Retinal pigment epithelial cell (primary cell): ENCODE measurements around the gene MRPL41.
"Not testable (repeated sequence)": the region's sequence is repeated elsewhere in the genome, so short reads cannot be mapped to it uniquely, and the experiment has no call there.

Experiments
- DNase-seq: peaks from one replicate; pipeline ENCODE4 v3.0.0-alpha.2; 2010; ENCODE audit warnings: low read depth
- H3K4me3 ChIP-seq: 2 replicates; pipeline ENCODE4 v1.5.1; 2011; ENCODE audit warnings: mild to moderate bottlenecking, low read length, control low read depth, moderate library complexity
- CTCF ChIP-seq: conservative IDR thresholded peaks from 2 replicates; pipeline ENCODE4 v1.5.1; 2011; ENCODE audit warnings: low read depth, low read length, control low read depth, inconsistent platforms

MRPL41 gene

GRCh38 chr9:137552022-137552768 lies 516 bp downstream of the MRPL41 start:
- no peak for DNase-seq
- peak overlapping the region; percentile 74 for H3K4me3 ChIP-seq
- TF ChIP-seq CTCF = no peak

DNA sequence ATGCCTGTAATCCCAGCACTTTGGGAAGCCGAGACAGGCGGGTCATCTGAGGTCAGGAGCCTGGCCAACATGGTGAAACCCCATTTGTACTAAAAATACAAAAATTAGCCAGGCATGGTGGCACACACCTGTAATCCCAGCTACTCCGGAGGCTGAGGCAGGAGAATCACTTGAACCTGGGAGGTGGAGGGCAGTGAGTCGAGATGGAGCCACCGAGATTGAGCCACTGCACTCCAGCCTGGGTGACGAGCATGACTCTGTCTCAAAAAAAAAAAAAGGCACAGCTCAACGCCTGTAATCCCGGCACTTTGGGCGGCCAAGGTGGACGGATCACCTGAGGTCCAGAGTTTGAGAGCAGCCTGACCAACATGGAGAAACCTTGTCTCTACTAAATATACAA lies 2.0 kb downstream of the MRPL41 start:
- not testable (repeated sequence) for H3K4me3 ChIP-seq, DNase-seq

- H3K4me3 ChIP-seq = no peak overlapping the region
- TF ChIP-seq CTCF = no peak
- no peak for DNase-seq
Observed at GRCh38 chr9:137554349-137554748, 2.7 kb downstream of the MRPL41 start.

GRCh38 chr9:137555179-137555578 lies 3.5 kb downstream of the MRPL41 start:
- DNase-seq = no peak
- no peak for TF ChIP-seq CTCF
- no peak overlapping the region for H3K4me3 ChIP-seq

DNA sequence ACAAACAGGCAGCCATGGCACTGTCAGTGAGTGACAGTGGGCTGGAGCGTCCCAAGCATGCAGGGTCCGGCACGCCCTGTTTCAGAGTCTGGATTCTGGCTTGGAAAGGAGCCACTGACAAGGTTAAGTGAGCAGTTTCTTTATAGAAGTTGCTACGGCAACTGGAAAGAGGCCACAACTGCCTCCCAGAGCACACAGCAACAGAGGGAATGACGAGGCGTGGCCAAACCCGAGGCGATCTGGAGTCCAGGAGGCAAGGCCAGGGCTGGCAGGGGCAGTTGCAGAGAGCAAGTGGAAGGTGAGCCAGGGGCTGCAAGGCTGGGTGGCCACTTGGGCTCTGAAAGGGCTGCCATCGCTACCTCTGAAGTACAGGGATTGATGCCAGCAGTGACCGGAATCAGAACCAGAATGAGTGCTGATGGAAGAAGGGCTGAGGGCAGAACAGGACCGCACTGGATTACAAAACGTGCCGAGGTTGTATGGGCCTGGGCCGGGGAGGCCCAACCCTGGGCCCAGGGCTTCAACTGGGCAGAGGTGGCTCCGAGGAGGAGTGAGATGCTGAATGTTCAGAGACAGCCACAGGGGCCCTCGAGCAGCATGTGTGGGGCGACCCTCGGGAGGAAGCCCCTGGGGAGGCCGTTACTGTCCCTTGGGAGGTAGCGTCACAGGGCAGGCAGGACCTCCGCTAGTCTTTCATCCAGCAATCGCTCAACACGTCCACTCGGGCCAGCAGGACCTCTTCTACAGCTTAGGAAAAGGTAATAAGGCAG lies 4.6 kb downstream of the MRPL41 start:
- no peak for TF ChIP-seq CTCF
- H3K4me3 ChIP-seq = no peak overlapping the region
- DNase-seq = no peak

DNA sequence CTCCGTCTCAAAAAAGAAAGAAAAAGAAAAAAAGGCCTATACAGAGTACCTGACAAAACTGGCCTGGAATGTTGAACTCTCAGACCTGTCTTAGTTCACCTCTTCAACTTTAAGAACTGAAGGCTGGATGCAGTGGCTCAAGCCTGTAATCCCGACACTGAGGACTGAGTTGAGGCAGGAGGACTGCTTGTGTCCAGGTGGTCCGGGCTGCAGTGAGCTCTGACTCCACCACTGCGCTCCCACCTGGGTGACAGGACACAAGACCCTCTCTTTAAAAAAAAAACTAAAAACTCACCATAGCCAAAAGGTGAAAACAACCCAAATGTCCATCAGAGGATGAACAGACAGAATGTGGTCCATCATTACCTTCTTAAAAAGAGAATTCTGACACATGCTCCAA lies 6.4 kb downstream of the MRPL41 start:
- no peak for TF ChIP-seq CTCF
- no peak for DNase-seq
- no peak overlapping the region for H3K4me3 ChIP-seq

- no peak for DNase-seq
- no peak for TF ChIP-seq CTCF
- H3K4me3 ChIP-seq = no peak overlapping the region
Observed at GRCh38 chr9:137564134-137564533, 12.5 kb downstream of the MRPL41 start.
